Hepatocyte (in vitro differentiated cells): ENCODE data around the gene ZNF248. TPM values are rescaled to one million over a fixed set of nuclear protein-coding genes. Genes with fewer than 3 reads are reported as not detected.
"Not testable (repeated sequence)": the region's sequence is repeated elsewhere in the genome, so short reads cannot be mapped to it uniquely, and the experiment has no call there.

ENCODE experiments used
- DNase-seq: peaks from one replicate; pipeline ENCODE4 v3.0.0-alpha.2; 2016; ENCODE audit warnings: low spot score
- H2AFZ ChIP-seq: fragments of 200-600 bp; sonication (generic); 2 replicates; pipeline ENCODE4 v1.6.0; 2016; ENCODE audit warnings: antibody characterized with exemption, mild to moderate bottlenecking
- H3K27ac ChIP-seq: fragments of 200-600 bp; sonication (generic); 2 replicates; pipeline ENCODE4 v1.5.1; 2016; ENCODE audit warnings: mild to moderate bottlenecking
- H3K27me3 ChIP-seq: fragments of 200-600 bp; sonication (generic); 2 replicates; pipeline ENCODE4 v1.6.1; 2016
- H3K36me3 ChIP-seq: fragments of 200-600 bp; sonication (generic); replicated peaks from 2 replicates; pipeline ENCODE4 v1.5.1; 2016; ENCODE audit warnings: low read depth; ENCODE audit not compliant: insufficient read depth
- H3K4me1 ChIP-seq: fragments of 200-600 bp; sonication (generic); 2 replicates; pipeline ENCODE4 v1.5.1; 2016; ENCODE audit warnings: mild to moderate bottlenecking, moderate library complexity; ENCODE audit not compliant: insufficient read depth
- H3K4me2 ChIP-seq: fragments of 200-600 bp; sonication (generic); 2 replicates; pipeline ENCODE4 v1.6.0; 2016
- H3K4me3 ChIP-seq: fragments of 200-600 bp; sonication (generic); 2 replicates; pipeline ENCODE4 v1.5.1; 2016; ENCODE audit warnings: mild to moderate bottlenecking
- H3K79me2 ChIP-seq: fragments of 200-600 bp; sonication (generic); 2 replicates; pipeline ENCODE4 v1.6.0; 2017; ENCODE audit warnings: mild to moderate bottlenecking
- H3K9me2 ChIP-seq: fragments of 200-600 bp; sonication (generic); replicated peaks from 2 replicates; pipeline ENCODE4 v1.6.0; 2017; ENCODE audit warnings: mild to moderate bottlenecking; ENCODE audit not compliant: insufficient read depth
- H3K9me3 ChIP-seq: fragments of 200-600 bp; sonication (generic); 2 replicates; pipeline ENCODE4 v1.5.1; 2016; ENCODE audit warnings: low read depth, mild to moderate bottlenecking
- H4K20me1 ChIP-seq: fragments of 200-600 bp; sonication (generic); 2 replicates; pipeline ENCODE4 v1.6.0; 2016; ENCODE audit warnings: mild to moderate bottlenecking; ENCODE audit not compliant: insufficient read depth, poor library complexity, severe bottlenecking
- CTCF ChIP-seq: fragments of 200-600 bp; sonication (generic); IDR thresholded peaks from 2 replicates; pipeline ENCODE4 v1.5.1; 2016; ENCODE audit warnings: antibody characterized with exemption, mild to moderate bottlenecking; ENCODE audit not compliant: poor library complexity
- EZH2 ChIP-seq: fragments of 200-600 bp; sonication (generic); IDR thresholded peaks from 2 replicates; pipeline ENCODE4 v1.6.1; 2016; ENCODE audit warnings: antibody characterized with exemption, mild to moderate bottlenecking, borderline replicate concordance
- EZH2phosphoT487 ChIP-seq: fragments of 200-600 bp; sonication (generic); IDR thresholded peaks from one replicate; pipeline ENCODE4 v1.6.1; 2018; ENCODE audit warnings: antibody characterized with exemption, mild to moderate bottlenecking, low read depth, moderate library complexity; ENCODE audit not compliant: unreplicated experiment, severe bottlenecking
- WGBS: methylation state at CpG from one replicate; pipeline ENCODE4 v1.1.6; 2016; ENCODE audit warnings: low lambda C conversion rate; ENCODE audit errors: missing lambda C conversion rate; 5-methylcytosine and 5-hydroxymethylcytosine counted together
- polyA plus RNA-seq: library from polyadenylated mRNA; unstranded; fragments of >200 nt; fragmentation: Nextera tagmentation; extraction: Ambion mirVana; gene quantifications from 2 replicates; pipeline ENCODE4 v1.2.1, GENCODE V29; 2016
- total RNA-seq: library from RNA; depleted of rRNA; stranded (reverse); fragments of >200 nt; gene quantifications from 2 replicates; pipeline ENCODE4 v1.2.3, GENCODE V29; 2014

ZNF248 gene
- total and polyA plus RNA-seq, 2 experiments from 2014 or later = not detected

DNA sequence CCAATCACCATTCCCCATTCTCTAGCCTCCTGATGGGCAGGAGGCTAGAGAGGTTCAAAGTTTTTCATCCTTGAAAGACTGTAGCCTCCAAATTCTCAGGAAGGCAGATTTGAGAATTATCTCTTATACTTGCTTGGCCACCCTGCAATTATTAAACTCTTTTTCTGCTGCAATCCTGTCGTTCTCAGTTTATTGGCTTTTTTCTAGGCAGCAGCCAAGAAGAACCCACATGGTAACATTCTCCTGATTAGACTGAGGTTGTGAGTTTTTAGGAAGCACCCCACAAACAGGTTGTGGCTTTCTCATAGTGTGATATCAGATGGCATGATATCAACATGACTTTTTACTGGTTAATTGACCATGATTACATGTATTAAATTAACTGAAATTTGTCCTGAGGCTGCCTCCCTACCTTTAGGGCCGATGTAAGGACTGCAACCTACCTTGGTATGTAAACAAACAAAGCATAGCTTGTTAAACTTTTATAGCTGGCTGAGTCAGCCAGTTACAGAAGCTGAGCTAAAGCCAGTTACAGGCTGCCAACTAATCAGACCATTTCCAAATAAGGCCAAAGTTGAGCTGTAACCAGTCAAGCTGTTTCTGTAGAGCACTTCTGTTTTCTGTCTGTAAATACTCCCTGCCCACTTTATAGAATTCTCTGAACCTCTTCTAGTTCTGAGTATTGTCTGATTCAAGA is 3.2 kb upstream of the ZNF248 start:
- no peak overlapping the region for H3K4me2 ChIP-seq
- 46% methylated on average over 2 of the region's 2 CpGs for WGBS

GRCh38 chr10:37859270-37859669 is 1.9 kb upstream of the ZNF248 start:
- not testable (repeated sequence) for H4K20me1 ChIP-seq, H3K79me2 ChIP-seq, DNase-seq, H3K27ac ChIP-seq, H2AFZ ChIP-seq, H3K4me3 ChIP-seq, H3K4me2 ChIP-seq, H3K27me3 ChIP-seq, H3K36me3 ChIP-seq, H3K9me2 ChIP-seq, H3K4me1 ChIP-seq, H3K9me3 ChIP-seq
- 88% methylated on average over 14 of the region's 16 CpGs for WGBS

More for the DNA sequence above, 3.2 kb upstream of the ZNF248 start:
- Histone ChIP-seq H3K9me2 (no peaks in the 10 kb centered on the region), H3K27me3 (no peaks in the 10 kb centered on the region), H3K79me2 (no peaks in the 10 kb centered on the region), H4K20me1 (no peaks in the 10 kb centered on the region), H3K36me3 (no peaks in the 10 kb centered on the region), H3K4me3 (no peak overlapping the region), H3K9me3 (no peaks in the 10 kb centered on the region), H3K4me1 (no peaks in the 10 kb centered on the region), H3K27ac (no peak overlapping the region), H2AFZ (no peak overlapping the region)
- no peak for DNase-seq
- TF ChIP-seq EZH2phosphoT487 = no peak
- TF ChIP-seq EZH2 = no peak
- no peak for TF ChIP-seq CTCF

- DNase-seq = no peak
- Histone ChIP-seq H3K27me3 (no peaks in the 10 kb centered on the region), H3K79me2 (no peaks in the 10 kb centered on the region), H3K4me1 (no peaks in the 10 kb centered on the region), H3K9me2 (no peaks in the 10 kb centered on the region), H3K9me3 (no peaks in the 10 kb centered on the region), H3K4me3 (no peak overlapping the region), H3K27ac (no peak overlapping the region), H2AFZ (no peak overlapping the region), H4K20me1 (no peaks in the 10 kb centered on the region), H3K36me3 (no peaks in the 10 kb centered on the region), H3K4me2 (no peak overlapping the region)
- no peak for TF ChIP-seq EZH2phosphoT487
- no peak for TF ChIP-seq EZH2
- TF ChIP-seq CTCF = no peak
- 89% methylated on average over 16 of the region's 16 CpGs for WGBS
Observed at GRCh38 chr10:37856881-37857286, 526 bp downstream of the ZNF248 start.

GRCh38 chr10:37855636-37856035 is 1.8 kb downstream of the ZNF248 start:
- H3K4me3 ChIP-seq = no peak overlapping the region
- TF ChIP-seq EZH2 = no peak
- TF ChIP-seq EZH2phosphoT487 = no peak
- TF ChIP-seq CTCF = no peak
- no peak overlapping the region for H3K27ac ChIP-seq
- no peaks in the 10 kb centered on the region for H3K9me2 ChIP-seq
- no peak for DNase-seq
- no peak overlapping the region for H2AFZ ChIP-seq
- H3K4me2 ChIP-seq = no peak overlapping the region
- H3K9me3 ChIP-seq = no peaks in the 10 kb centered on the region
- WGBS = 46% methylated on average over 4 of the region's 4 CpGs
- no peaks in the 10 kb centered on the region for H3K27me3 ChIP-seq
- no peaks in the 10 kb centered on the region for H3K36me3 ChIP-seq
- H3K79me2 ChIP-seq = no peaks in the 10 kb centered on the region
- no peaks in the 10 kb centered on the region for H4K20me1 ChIP-seq
- no peaks in the 10 kb centered on the region for H3K4me1 ChIP-seq
